Bronchial epithelial cell (primary cell): ENCODE results near the gene MYO3B. TPM values are rescaled to one million over a fixed set of nuclear protein-coding genes. Genes with fewer than 3 reads are reported as not detected.

Experiments used
- DNase-seq: peaks from one replicate; pipeline ENCODE4 v3.0.0-alpha.2; 2010; ENCODE audit warnings: low read depth
- FAIRE-seq: peaks from 2 replicates; lab custom pipeline; 2011; peaks lifted over from hg19 to GRCh38; lab: Jason Lieb, UNC
- H3K27me3 ChIP-seq: 2 replicates; pipeline ENCODE4 v1.5.1; 2011; ENCODE audit warnings: low read length; ENCODE audit not compliant: control insufficient read depth, insufficient read depth
- H3K36me3 ChIP-seq: 2 replicates; pipeline ENCODE4 v1.5.1; 2011; ENCODE audit warnings: low read length; ENCODE audit not compliant: control insufficient read depth, insufficient read depth
- H3K4me3 ChIP-seq: 2 replicates; pipeline ENCODE4 v1.5.1; 2011; ENCODE audit warnings: mild to moderate bottlenecking, low read depth, low read length, control low read depth
- total RNA-seq: library from RNA; depleted of rRNA; stranded (reverse); fragments of >200 nt; gene quantifications from 2 replicates; pipeline ENCODE4 v1.2.1, GENCODE V29; 2014
- TF ChIP-seq, protein P1 (sequence below): IDR thresholded peaks from 2 replicates; pipeline ENCODE4 v1.5.1; 2011; ENCODE audit warnings: mild to moderate bottlenecking, moderate library complexity, low read length, control low read depth, inconsistent platforms; ENCODE audit not compliant: insufficient read depth, severe bottlenecking

The MYO3B gene
- total RNA-seq, 1 donor from 2014 or later, result under 0.01 TPM

DNA sequence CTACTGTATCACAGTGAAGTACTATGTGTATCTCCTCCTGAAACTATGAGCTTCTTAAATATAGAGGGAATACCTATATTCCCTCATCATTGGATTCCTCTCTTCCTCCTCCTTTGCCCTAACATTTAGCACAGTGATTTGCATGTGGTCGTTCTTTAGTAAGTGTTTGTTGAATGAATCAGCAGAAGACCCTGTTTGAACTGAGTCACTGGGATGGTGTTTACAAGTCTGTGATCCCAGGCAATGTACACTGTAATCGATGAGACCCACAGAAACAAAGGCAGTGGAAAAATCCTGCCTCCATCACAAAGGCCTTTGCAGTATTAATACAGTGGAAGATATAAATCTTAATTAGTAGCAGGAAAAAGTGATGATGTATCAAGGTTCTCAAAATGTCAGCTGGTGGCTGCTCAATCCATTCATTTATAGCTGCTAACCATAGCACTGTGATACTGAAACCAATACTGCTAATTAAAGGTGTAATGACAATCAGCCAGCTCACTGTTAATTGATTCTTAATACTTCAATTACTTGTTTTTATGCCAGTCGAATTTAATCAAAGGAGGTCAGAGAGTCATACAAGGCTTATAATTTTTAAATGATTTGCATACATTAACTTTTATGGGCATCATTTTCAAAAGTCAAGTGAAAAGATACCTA lies 20.8 kb upstream of the MYO3B start:
- no peaks in the 10 kb centered on the region for H3K27me3 ChIP-seq
- FAIRE-seq (no peak), DNase-seq (peak; percentile 92)
- H3K36me3 ChIP-seq, result no peaks in the 10 kb centered on the region
- H3K4me3 ChIP-seq, result no peak overlapping the region
- TF ChIP-seq, protein P1, sequence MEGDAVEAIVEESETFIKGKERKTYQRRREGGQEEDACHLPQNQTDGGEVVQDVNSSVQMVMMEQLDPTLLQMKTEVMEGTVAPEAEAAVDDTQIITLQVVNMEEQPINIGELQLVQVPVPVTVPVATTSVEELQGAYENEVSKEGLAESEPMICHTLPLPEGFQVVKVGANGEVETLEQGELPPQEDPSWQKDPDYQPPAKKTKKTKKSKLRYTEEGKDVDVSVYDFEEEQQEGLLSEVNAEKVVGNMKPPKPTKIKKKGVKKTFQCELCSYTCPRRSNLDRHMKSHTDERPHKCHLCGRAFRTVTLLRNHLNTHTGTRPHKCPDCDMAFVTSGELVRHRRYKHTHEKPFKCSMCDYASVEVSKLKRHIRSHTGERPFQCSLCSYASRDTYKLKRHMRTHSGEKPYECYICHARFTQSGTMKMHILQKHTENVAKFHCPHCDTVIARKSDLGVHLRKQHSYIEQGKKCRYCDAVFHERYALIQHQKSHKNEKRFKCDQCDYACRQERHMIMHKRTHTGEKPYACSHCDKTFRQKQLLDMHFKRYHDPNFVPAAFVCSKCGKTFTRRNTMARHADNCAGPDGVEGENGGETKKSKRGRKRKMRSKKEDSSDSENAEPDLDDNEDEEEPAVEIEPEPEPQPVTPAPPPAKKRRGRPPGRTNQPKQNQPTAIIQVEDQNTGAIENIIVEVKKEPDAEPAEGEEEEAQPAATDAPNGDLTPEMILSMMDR, result no peak

DNA sequence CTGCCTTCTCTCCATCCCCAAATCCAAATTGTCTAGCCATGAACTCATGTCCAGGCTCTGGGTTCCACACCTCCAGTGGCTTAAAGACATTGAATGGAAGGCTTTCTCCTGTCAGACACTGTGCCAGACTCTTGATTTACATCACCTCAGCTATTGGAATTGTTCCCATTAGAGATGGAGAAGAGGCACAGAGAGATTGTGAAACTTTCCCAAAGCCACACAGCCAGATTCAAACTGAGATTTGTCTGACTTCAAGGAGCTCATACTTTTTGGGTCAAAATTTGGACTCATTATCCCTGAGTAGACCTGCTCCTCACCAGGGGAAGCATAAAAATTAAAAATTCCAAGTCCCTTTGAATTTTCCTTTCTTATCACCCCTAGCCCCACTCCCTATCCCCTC lies 18.9 kb upstream of the MYO3B start:
- H3K27me3 ChIP-seq, result no peaks in the 10 kb centered on the region
- FAIRE-seq (no peak), DNase-seq (no peak)
- TF ChIP-seq, protein P1, result no peak
- no peaks in the 10 kb centered on the region for H3K36me3 ChIP-seq
- H3K4me3 ChIP-seq, result no peak overlapping the region

DNA sequence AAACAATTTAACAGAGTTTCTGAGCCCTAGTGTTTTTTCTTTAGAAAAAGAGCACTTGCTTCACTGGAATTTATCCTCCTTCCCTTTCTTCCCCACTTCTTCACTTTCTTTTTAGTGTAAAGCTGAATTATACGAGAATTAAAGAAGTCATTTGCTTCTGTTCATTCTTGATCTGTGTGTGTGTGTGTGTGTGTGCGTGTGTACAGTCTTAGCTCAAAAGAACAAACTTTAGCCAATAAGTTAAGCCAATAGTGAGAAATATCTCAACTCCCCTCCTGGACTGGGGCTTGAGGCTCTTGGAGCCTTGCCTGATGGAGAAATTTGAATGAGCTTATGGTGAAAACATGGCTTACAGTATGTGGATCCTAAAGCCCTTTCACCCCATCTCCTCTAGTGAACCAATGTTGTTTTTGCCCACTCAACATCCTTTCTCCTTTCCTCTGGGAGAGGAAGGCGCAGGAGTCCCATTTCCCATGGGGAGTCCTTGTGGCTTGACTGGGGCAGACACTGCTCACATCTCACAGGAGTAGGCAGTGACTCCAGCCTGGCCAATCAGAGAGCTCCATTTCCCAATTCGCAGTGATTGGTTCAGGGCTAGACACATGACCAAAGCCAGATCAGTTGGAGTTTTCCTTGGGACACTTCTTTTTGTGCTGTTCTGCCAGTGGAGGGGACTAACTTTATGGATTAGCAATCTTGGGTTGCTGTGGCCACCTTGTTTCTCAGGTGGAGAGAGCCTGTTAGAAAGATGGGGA lies 16.3 kb upstream of the MYO3B start:
- Histone ChIP-seq H3K4me3 (no peak overlapping the region), H3K36me3 (no peaks in the 10 kb centered on the region), H3K27me3 (no peaks in the 10 kb centered on the region)
- FAIRE-seq (no peak), DNase-seq (no peak)
- TF ChIP-seq, protein P1, result no peak

DNA sequence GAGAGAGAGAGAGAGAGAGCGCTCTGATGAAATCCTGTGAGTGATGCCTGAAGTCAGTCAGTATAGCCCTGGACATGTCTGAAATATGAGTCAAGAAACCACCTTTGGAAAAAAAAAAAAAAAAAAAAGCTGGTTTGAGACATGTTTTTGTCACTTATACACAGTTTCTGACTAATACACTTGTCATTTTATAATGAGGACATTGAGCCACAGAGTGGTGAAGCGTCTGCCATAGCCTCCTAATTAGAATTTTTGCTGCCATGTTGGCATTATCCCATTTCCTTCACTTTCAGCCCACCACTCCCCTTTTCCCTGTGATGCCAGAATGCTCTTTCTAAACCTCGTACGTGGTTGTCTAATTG lies 15.7 kb upstream of the MYO3B start:
- Histone ChIP-seq H3K27me3 (no peaks in the 10 kb centered on the region), H3K36me3 (no peaks in the 10 kb centered on the region), H3K4me3 (no peak overlapping the region)
- TF ChIP-seq, protein P1, result no peak
- DNase-seq (peak; percentile 94), FAIRE-seq (no peak)

DNA sequence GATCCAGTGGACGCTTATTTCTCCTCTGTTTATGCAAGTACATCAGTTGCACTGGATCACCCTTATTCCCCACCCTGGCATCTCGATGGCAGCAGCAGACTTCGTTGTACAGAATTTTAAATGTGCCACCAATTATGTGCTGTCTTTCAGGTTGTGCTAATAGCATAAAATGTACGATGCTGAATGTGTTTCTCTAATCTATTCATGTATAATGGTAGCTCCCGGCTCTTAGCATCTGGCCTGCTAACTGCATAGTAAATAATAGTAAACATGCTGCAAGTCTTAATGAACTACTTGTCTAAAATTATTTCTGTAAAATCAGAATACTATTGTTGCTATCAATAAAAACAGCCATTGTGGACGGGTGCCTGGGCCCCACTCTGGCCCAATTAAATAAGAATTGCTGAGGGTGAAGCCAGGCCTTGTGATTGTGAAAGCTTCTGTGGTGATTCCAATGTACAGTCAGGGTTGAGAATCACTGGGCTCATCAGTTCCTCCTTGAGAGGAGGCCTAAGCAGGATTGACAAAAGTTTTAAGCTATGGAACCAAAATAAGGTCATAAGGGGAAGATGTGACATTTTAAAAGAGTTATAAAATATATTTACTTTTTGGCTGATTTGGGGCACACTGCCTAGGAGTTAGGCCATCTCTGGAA lies 14.4 kb upstream of the MYO3B start:
- no peak for FAIRE-seq
- no peaks in the 10 kb centered on the region for H3K36me3 ChIP-seq
- H3K4me3 ChIP-seq, result no peak overlapping the region
- H3K27me3 ChIP-seq, result no peaks in the 10 kb centered on the region
- TF ChIP-seq, protein P1, result no peak
- no peak for DNase-seq
